Amniotic stem cell (primary cell): ENCODE data around the gene KIRREL3.
A peak's percentile ranks its signal among the peaks of the same experiment; 100 is the strongest.

ENCODE experiments used
- DNase-seq: peaks from one replicate; lab custom pipeline; 2025; lab: John Stamatoyannopoulos, UW

KIRREL3 gene

DNA sequence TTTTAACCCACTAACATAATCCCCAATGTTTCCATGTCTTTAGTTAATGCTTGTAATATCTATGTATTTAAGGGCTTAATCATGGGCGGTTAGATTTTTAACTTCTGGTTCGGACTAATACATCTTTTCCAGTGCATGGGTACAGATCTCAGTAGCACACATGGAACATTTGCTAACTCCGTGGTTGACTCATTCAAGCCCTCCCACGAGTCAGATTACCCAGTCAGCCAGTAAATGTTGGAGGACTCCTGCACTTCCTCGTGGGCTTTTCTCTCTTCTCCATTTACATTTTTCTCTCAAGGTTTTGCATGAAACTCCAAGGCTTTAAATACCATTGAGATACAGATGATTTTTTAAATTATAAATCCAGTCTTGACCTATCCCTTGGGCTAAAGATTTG, 331.2 kb downstream of the KIRREL3 start:
- DNase-seq: no peak

DNA sequence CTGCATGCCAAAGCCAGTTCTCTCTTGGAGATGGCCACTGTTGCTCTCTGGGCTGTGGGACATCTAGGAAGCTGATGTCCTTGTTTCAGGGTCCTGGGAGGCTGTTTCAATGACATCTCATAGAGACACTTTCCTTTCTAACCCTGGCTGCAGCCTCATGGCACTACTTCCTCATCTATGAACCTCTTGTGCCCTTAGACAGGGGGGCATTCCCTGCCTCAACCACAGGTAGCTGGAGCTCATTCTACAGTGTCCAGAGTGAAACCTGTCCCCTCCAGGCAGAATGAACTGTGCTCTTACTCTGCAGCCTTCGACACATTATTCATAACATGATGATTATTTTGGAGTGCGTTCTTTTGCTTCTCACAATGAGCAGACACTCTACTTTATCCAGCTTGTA, 335.9 kb downstream of the KIRREL3 start:
- DNase-seq: no peak

GRCh38 chr11:126663749-126664592, 336.6 kb downstream of the KIRREL3 start:
- DNase-seq: no peak

GRCh38 chr11:126662035-126662790, 338.4 kb downstream of the KIRREL3 start:
- no peak for DNase-seq

- no peak for DNase-seq
Observed at GRCh38 chr11:126660761-126661425, 339.7 kb downstream of the KIRREL3 start.

- DNase-seq: no peak
Observed at GRCh38 chr11:126660321-126660720, 340.2 kb downstream of the KIRREL3 start.

- no peak for DNase-seq
Observed at GRCh38 chr11:126658306-126659056, 342.1 kb downstream of the KIRREL3 start.

DNA sequence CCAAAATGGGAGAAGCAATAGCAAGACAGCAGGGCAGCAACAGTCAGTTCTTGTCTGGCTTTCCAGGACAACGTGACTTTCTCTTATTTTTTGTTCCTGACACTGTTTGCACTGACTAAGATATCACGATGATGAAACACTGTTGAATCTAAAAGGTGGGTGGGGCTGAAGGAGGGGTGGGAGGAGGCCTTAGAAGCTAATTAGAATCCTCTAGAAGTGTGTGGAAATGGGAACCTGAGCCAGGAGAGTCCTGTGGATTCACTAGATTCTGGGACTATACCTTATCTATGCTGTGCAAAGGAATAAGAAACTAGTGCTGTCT, 344.8 kb downstream of the KIRREL3 start:
- DNase-seq: no peak

DNA sequence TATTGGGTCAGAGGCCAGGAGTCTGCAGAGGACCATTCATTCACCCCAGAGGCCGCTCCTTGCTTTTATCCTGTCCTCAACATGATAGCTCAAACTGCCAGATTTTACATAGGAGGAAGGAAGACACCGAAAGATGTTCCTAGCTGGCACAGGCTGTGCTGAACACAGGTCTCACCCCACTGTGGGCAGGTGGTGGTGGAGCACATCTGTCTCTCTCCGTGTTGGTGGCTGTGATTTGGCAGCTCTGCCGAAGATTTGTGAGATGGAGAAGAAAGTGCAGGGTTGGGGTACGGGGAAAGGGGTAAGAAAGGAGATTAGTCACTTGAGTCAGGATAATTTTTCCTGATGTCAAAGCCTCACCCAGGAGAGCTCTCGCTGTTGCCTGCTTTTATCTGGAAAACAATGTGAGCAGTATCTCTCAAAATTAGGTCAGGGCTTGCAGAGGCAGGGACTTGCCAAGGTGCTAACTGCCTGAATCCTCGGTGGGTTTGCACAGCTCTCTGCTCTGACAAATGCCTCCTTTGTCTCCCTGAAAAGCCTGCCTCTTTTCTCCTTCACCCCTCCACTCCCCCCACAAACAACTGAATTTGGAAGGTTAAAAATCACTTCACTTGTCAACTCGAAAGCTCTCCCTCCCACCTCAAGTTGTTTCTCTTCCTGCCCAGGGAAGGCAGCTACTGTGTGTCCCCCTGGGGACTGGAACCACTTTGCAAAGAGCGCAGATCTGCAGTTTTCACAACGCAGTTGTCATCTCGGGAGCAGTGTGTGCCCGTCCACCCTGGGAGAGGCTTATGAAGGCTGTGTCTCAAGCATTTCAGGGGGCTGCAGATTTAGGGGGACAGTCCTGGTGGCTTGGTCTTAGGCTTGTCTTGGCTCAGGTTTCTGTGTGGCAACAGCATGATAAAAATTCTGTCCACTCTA, 345.4 kb downstream of the KIRREL3 start:
- DNase-seq: no peak

GRCh38 chr11:126653040-126653439, 347.5 kb downstream of the KIRREL3 start:
- DNase-seq: no peak

DNA sequence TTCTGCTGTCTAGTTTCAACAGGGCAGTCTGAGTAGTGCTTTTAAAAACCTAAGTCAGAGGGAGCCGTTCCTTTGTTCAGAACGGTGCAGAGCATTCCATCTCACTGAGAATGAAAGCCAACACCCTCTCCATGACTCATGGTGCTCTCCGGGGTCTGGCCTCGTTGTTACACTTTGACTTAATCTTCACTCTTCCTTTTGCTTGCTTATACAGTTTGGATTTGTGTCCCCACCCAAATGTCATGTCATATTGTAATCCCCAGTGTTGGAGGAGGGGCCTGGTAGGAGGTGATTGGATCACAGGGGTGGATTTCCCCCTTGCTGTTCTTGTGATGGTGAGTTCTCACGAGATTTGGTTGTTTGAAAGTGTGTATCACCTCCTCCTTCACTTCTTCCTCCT, 352.8 kb downstream of the KIRREL3 start:
- peak; percentile 59 for DNase-seq

- DNase-seq: no peak
Observed at GRCh38 chr11:126646701-126647557, 353.6 kb downstream of the KIRREL3 start.

GRCh38 chr11:126645186-126645585, 355.4 kb downstream of the KIRREL3 start:
- no peak for DNase-seq

DNA sequence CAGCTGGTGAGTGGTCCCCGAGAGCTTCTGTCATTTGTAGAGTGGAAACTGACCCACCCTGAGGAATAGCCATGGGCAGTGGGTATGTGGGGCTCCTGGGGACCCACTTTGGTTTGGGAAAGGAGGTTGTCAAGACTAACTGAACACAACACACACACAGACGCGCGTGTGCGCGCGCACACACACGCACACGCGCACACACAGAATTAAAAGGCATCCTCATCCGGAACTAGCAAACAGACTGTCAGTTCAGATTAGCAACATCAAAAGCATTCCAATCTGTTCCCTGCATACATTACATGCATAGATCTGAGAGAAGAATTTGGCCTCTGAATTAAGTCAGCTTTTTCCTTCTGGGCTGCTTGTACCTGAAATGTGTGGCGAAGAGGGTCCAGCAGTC, 360.4 kb downstream of the KIRREL3 start:
- DNase-seq: no peak

- DNase-seq: no peak
Observed at GRCh38 chr11:126639692-126640091, 360.9 kb downstream of the KIRREL3 start.

GRCh38 chr11:126638648-126639047, 361.9 kb downstream of the KIRREL3 start:
- DNase-seq: no peak

- peak; percentile 69 for DNase-seq
Observed at GRCh38 chr11:126637795-126638175, 362.8 kb downstream of the KIRREL3 start.

DNA sequence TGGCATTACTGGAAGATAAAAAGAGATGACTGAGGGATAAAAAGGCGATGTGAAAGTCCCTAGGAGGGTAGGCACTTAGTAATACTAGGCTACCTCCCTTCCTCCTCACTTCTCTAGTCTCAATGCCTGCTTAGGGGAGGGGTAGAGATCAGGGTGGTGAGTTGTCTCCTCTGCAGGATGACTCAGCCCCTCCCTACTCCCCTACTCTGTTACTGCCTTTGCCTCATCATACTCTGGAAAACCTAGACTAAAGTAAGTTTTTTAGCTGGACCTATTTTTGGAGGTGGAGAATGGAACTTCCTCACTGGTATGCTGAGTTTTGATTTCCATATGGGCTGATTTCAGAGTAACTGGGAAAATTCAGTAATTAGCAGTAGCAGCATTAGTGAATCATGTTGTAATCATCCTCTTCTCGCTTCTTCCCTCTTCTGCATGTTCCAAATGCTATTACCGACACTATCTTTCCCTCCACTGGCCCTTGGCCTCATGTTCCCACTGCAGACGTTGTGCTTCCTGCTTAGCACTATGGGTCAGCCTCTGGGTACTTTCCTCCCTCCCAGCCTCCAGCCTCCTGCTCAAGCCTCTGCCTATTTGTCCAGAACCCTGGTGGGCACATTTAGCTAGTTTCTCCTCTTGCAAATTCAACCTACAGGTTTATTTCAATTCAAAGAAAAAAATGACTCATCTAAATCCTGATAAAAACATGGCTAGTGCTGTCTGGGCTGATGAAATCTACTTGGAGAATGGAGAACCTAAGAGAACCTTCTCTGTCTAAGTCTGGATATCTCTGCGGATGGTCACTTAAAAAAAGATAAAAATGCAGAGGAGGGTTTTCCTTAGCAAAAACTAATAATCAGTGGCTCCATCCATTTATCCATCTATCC, 363.4 kb downstream of the KIRREL3 start:
- peak; percentile 45 for DNase-seq

DNA sequence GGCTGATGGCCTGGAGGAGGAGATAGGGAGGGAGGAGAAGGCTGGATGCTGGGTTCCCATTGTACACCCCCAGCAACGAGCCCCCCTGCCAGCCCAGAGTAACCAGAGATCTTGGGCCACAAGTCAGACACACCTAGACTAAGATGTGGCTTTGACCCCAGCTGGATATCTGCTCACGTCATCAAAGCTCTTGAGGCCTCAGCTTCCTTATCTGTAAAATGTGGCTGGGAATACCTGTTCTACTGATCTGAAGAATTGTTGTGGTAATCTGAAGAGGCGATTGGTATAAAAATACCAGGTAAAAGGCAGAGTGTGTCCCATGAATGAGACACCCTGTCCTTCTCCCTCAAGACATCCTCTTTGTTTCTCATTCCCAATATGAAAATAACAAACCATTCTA, 365.1 kb downstream of the KIRREL3 start:
- DNase-seq: no peak
